GM18502 (cell line): ENCODE results near the gene ARPP21.

Experiments used
- ATAC-seq: cut with Tn5 transposase; IDR thresholded peaks from one replicate; pipeline ENCODE4 v1.9.1; 2021; ENCODE audit warnings: mild to moderate bottlenecking; ENCODE audit not compliant: unreplicated experiment, poor library complexity

ARPP21 gene

GRCh38 chr3:35727179-35727578 is 87.9 kb downstream of the ARPP21 start:
- ATAC-seq: no peak

- ATAC-seq: no peak
Measured at GRCh38 chr3:35733341-35733740, 94.0 kb downstream of the ARPP21 start.

- ATAC-seq: no peak
Measured at GRCh38 chr3:35733864-35734263, 94.5 kb downstream of the ARPP21 start.

GRCh38 chr3:35737080-35737479 is 97.8 kb downstream of the ARPP21 start:
- no peak for ATAC-seq

GRCh38 chr3:35737527-35737926 is 98.2 kb downstream of the ARPP21 start:
- no peak for ATAC-seq

GRCh38 chr3:35737934-35738706 is 98.8 kb downstream of the ARPP21 start:
- ATAC-seq: no peak

- no peak for ATAC-seq
Measured at GRCh38 chr3:35739181-35739809, 100.0 kb downstream of the ARPP21 start.

GRCh38 chr3:35739964-35740527 is 100.7 kb downstream of the ARPP21 start:
- no peak for ATAC-seq

GRCh38 chr3:35743218-35743617 is 103.9 kb downstream of the ARPP21 start:
- no peak for ATAC-seq

- ATAC-seq: no peak
Measured at GRCh38 chr3:35744419-35744818, 105.1 kb downstream of the ARPP21 start.

- ATAC-seq: no peak
Measured at GRCh38 chr3:35745351-35745750, 106.0 kb downstream of the ARPP21 start.

GRCh38 chr3:35745802-35746484 is 106.6 kb downstream of the ARPP21 start:
- ATAC-seq: no peak

GRCh38 chr3:35746492-35746891 is 107.2 kb downstream of the ARPP21 start:
- no peak for ATAC-seq

- ATAC-seq: no peak
Measured at GRCh38 chr3:35748144-35748543, 108.8 kb downstream of the ARPP21 start.

- ATAC-seq: no peak
Measured at GRCh38 chr3:35751207-35751606, 111.9 kb downstream of the ARPP21 start.

GRCh38 chr3:35757991-35758757 is 118.8 kb downstream of the ARPP21 start:
- no peak for ATAC-seq

- ATAC-seq: no peak
Measured at GRCh38 chr3:35760146-35760545, 120.8 kb downstream of the ARPP21 start.

GRCh38 chr3:35761311-35761710 is 122.0 kb downstream of the ARPP21 start:
- no peak for ATAC-seq

- ATAC-seq: no peak
Measured at GRCh38 chr3:35772381-35773015, 133.2 kb downstream of the ARPP21 start.

- ATAC-seq: no peak
Measured at GRCh38 chr3:35773417-35773816, 134.1 kb downstream of the ARPP21 start.
